Stimulated activated CD4-positive, alpha-beta T cell treated with anti-CD3 and anti-CD28 coated beads, Interleukin-4, amount 100 ng/mL, for 1 hour (primary cell): ENCODE data around the gene TYW3.

Experiments
- DNase-seq: peaks from one replicate; pipeline ENCODE4 v3.0.0-alpha.2; 2020

Gene TYW3, protein sequence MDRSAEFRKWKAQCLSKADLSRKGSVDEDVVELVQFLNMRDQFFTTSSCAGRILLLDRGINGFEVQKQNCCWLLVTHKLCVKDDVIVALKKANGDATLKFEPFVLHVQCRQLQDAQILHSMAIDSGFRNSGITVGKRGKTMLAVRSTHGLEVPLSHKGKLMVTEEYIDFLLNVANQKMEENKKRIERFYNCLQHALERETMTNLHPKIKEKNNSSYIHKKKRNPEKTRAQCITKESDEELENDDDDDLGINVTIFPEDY

GRCh38 chr1:74732960-74733603 is at the start of gene TYW3, which contains the start of gene CRYZ:
TSS of gene TYW3 (plus strand) at chr1:74733152. CDS start at chr1:74733245, 93 bp downstream.
TSS of gene CRYZ (minus strand) at chr1:74733050. CDS start at chr1:74724821, 8,229 bp downstream.
- DNase-seq = peak; percentile 82

- no peak for DNase-seq
Measured at GRCh38 chr1:74683656-74684055, 49.3 kb upstream of the TYW3 start.

- DNase-seq = no peak
Measured at GRCh38 chr1:74684301-74684700, 48.7 kb upstream of the TYW3 start.

DNA sequence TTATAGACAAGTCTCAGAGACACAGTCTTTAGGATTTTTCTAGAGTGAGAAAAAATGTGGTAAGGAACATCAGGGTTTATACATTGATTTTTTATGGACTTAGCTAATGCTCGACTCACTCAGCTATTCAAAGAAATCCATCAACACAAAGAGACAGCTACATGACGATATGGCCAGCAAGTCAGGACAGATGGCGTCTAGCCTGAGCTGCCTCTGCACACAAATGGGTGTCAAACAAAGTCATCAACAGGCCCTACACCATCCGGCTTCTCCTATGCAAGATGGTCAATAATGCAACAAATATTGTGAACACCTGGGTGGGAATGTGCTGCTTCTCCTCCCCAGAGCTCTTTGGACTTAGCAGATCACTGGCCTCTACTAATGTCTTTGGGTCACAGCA is 46.0 kb upstream of the TYW3 start:
- DNase-seq = no peak

- DNase-seq = no peak
Measured at GRCh38 chr1:74689621-74690363, 43.2 kb upstream of the TYW3 start.

DNA sequence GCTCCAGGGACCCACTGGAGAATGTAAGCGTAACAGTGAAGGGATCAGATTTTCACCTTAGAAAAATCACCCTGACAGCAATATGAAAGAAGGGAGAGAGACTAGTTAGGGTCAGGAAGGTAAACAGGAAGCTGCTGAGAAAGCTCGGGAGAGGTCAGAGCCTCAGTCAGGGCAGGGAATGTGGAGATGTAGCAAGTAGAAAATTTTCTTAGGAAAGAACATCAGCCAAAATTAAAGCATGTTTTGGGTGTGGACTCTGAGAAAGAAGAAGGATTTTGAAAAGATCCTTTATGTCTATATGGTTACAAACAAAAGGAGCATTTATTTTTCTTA is 42.6 kb upstream of the TYW3 start:
- no peak for DNase-seq

GRCh38 chr1:74690909-74691308 is 42.0 kb upstream of the TYW3 start:
- DNase-seq = no peak

DNA sequence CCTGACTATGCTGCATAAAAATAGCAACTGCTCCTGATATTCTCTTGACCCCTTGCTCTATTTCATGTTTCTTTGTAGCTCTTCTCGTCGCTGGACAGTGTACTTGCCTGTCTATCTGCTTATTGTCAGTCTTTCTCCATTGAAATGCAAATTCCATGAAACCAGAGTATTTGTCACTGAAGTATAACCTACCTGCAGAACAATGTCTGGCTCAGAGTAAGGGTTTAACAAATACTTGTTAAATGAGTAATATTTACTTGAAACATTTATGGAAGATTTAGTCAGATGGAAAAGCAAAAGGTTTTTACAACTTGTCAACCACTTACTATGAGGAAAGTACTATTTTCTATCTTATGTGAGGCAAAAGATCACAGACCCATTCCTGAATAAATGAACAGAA is 39.5 kb upstream of the TYW3 start:
- no peak for DNase-seq

GRCh38 chr1:74697832-74698231 is 35.1 kb upstream of the TYW3 start:
- no peak for DNase-seq

- no peak for DNase-seq
Measured at GRCh38 chr1:74699331-74699730, 33.6 kb upstream of the TYW3 start.

- DNase-seq = no peak
Measured at GRCh38 chr1:74703386-74704182, 29.4 kb upstream of the TYW3 start.

DNA sequence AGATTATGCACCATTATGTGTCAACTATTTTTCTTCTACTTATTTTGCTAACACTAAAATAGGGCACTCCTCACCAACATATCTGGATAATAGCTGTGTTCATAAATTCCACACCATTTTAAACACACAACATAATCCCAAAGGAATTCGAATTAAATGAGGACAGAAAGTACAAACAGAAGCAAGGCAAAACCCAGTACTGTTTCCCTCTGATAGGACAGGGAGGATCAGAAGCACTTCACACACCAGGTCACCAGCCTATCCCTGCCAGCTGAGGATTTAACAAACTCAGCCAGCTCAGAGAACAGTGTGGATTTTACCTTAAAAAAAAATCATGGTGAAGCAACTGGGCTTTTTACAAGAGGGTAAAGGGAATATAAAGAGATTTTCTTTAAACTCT is 20.1 kb upstream of the TYW3 start:
- DNase-seq = no peak

DNA sequence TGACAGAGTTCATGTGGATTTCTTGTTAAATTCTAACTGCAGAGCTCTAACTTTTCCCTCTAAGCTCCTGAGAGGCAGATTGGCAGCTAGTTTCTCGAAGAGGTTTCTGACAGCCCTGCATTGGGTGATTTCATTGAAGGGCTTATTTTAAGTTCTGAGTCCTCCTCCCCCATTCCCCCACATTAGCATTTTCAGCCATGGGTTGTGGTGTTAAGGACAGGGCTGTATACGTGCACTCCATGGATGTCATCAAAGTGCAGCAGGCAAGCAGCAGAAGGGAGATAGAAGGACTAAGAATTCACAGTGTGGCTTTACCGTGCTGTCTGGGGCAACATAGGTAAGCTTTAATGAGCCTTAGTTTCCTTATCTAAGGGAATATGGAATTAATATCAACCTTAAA is 19.1 kb upstream of the TYW3 start:
- DNase-seq = no peak

- DNase-seq = no peak
Measured at GRCh38 chr1:74714429-74715235, 18.3 kb upstream of the TYW3 start.

GRCh38 chr1:74715236-74715502 is 17.8 kb upstream of the TYW3 start:
- DNase-seq = no peak

DNA sequence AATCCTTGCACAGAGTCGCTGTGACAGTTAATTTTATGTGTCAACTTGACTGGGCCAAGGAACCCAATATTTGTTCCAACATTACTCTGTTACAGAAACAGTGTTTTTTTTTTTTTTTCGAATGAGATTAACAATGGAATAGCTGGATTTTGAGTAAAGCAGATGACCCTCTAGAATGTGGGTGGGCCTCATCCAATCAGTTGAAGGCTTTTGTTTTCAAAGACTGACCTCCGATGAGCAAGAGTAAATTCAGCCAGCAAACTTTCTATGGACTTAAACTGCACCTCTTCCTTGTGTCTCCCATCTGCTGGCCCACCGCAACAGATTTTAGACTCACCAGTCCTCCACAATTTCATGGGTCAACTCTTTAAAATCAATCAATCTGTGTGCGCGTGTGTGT is 17.1 kb upstream of the TYW3 start:
- no peak for DNase-seq

DNA sequence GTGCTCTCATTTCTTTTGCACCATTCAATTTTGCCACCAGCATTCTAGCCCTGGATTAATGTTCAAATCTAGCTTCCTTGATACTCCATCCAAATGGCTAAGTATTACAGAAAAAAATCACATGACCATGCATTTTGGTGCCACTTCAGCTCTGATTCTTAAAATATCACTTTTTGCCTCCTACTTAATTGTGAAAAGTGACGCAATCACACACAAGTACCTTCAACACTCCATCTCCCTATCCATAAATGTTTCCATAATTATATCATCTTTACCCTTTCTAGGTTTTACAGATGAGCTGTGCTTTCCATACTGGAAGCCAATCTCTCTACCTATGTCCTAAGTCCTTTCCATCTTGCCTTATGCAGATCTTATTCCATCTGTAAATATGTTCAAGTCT is 16.1 kb upstream of the TYW3 start:
- no peak for DNase-seq

DNA sequence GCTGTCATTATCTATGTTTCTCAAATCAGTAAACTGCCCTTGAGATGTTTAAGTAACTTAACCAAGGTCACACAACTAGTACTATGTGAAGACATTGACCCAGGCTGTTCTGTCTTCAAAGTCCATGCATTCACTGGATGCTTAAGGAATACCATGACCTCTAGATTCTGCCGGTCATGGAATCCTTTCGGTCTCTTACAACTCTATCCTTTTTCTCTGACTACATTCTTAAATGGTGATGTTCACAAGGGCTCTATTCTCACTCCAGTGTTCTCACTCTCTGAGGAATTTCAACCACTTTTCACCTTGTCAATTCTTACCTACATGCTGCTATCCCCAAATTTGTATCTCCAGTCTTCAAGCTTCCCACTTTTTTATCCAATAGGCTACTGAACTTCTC is 15.3 kb upstream of the TYW3 start:
- no peak for DNase-seq

DNA sequence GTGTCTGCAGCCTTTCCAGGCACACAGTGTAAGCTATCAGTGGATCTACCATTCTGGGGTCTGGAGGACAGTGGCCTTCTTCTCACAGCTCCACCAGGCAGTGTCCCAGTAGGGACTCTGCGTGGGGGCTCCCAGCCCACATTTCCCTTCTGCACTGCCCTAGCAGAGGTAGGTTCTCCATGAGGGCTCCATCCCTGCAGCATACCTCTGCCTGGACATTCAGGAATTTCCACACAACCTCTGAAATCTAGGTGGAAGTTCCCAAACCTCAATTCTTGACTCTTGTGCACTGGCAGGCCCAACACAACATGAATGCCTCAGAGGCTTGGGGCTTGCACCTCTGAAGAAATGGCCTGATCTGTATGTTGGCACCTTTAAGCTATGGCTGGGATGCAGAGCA is 6.9 kb upstream of the TYW3 start:
- DNase-seq = no peak

DNA sequence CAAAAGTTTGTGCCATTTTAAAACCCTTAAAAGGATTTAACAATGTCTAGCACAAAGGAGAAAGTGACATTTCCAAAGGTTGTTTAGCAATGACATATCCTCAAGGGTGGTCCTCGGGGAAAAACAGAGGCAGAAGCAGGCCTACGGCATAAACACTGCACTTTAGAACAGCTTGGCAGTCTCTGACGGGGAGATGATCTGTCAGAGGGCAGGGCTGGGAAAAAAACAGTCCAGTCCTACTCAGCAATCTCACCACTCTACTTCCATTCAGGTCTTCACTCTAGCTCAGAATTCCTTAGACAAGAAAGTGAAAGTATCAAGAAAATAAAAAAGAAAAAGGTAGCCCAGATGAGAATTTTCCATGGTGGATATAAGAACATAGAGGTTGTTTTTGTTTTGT is 4.2 kb upstream of the TYW3 start:
- no peak for DNase-seq

GRCh38 chr1:74729741-74730478 is 3.0 kb upstream of the TYW3 start:
- DNase-seq = no peak

- DNase-seq = no peak
Measured at GRCh38 chr1:74731399-74732052, 1.4 kb upstream of the TYW3 start.
